Hepatocyte (in vitro differentiated cells): ENCODE data around the gene PLEKHA6. TPM values are rescaled to one million over a fixed set of nuclear protein-coding genes. Genes with fewer than 3 reads are reported as not detected.

Experiments
- DNase-seq: peaks from one replicate; pipeline ENCODE4 v3.0.0-alpha.2; 2016; ENCODE audit warnings: low spot score
- H2AFZ ChIP-seq: fragments of 200-600 bp; sonication (generic); 2 replicates; pipeline ENCODE4 v1.6.0; 2016; ENCODE audit warnings: antibody characterized with exemption, mild to moderate bottlenecking
- H3K27ac ChIP-seq: fragments of 200-600 bp; sonication (generic); 2 replicates; pipeline ENCODE4 v1.5.1; 2016; ENCODE audit warnings: mild to moderate bottlenecking
- H3K27me3 ChIP-seq: fragments of 200-600 bp; sonication (generic); 2 replicates; pipeline ENCODE4 v1.6.1; 2016
- H3K36me3 ChIP-seq: fragments of 200-600 bp; sonication (generic); replicated peaks from 2 replicates; pipeline ENCODE4 v1.5.1; 2016; ENCODE audit warnings: low read depth; ENCODE audit not compliant: insufficient read depth
- H3K4me1 ChIP-seq: fragments of 200-600 bp; sonication (generic); 2 replicates; pipeline ENCODE4 v1.5.1; 2016; ENCODE audit warnings: mild to moderate bottlenecking, moderate library complexity; ENCODE audit not compliant: insufficient read depth
- H3K4me2 ChIP-seq: fragments of 200-600 bp; sonication (generic); 2 replicates; pipeline ENCODE4 v1.6.0; 2016
- H3K4me3 ChIP-seq: fragments of 200-600 bp; sonication (generic); 2 replicates; pipeline ENCODE4 v1.5.1; 2016; ENCODE audit warnings: mild to moderate bottlenecking
- H3K79me2 ChIP-seq: fragments of 200-600 bp; sonication (generic); 2 replicates; pipeline ENCODE4 v1.6.0; 2017; ENCODE audit warnings: mild to moderate bottlenecking
- H3K9me2 ChIP-seq: fragments of 200-600 bp; sonication (generic); replicated peaks from 2 replicates; pipeline ENCODE4 v1.6.0; 2017; ENCODE audit warnings: mild to moderate bottlenecking; ENCODE audit not compliant: insufficient read depth
- H3K9me3 ChIP-seq: fragments of 200-600 bp; sonication (generic); 2 replicates; pipeline ENCODE4 v1.5.1; 2016; ENCODE audit warnings: low read depth, mild to moderate bottlenecking
- H4K20me1 ChIP-seq: fragments of 200-600 bp; sonication (generic); 2 replicates; pipeline ENCODE4 v1.6.0; 2016; ENCODE audit warnings: mild to moderate bottlenecking; ENCODE audit not compliant: insufficient read depth, poor library complexity, severe bottlenecking
- EZH2 ChIP-seq: fragments of 200-600 bp; sonication (generic); IDR thresholded peaks from 2 replicates; pipeline ENCODE4 v1.6.1; 2016; ENCODE audit warnings: antibody characterized with exemption, mild to moderate bottlenecking, borderline replicate concordance
- EZH2phosphoT487 ChIP-seq: fragments of 200-600 bp; sonication (generic); IDR thresholded peaks from one replicate; pipeline ENCODE4 v1.6.1; 2018; ENCODE audit warnings: antibody characterized with exemption, mild to moderate bottlenecking, low read depth, moderate library complexity; ENCODE audit not compliant: unreplicated experiment, severe bottlenecking
- WGBS: methylation state at CpG from one replicate; pipeline ENCODE4 v1.1.6; 2016; ENCODE audit warnings: low lambda C conversion rate; ENCODE audit errors: missing lambda C conversion rate; 5-methylcytosine and 5-hydroxymethylcytosine counted together
- polyA plus RNA-seq: library from polyadenylated mRNA; unstranded; fragments of >200 nt; fragmentation: Nextera tagmentation; extraction: Ambion mirVana; gene quantifications from 2 replicates; pipeline ENCODE4 v1.2.1, GENCODE V29; 2016
- small RNA-seq: library from RNA; depleted of rRNA; stranded (forward); fragments of <200 nt; gene quantifications from one replicate; pipeline ENCODE3, GENCODE V24; 2014
- total RNA-seq: library from RNA; depleted of rRNA; stranded (reverse); fragments of >200 nt; gene quantifications from 2 replicates; pipeline ENCODE4 v1.2.3, GENCODE V29; 2014
- TF ChIP-seq, protein P1 (sequence below): fragments of 200-600 bp; sonication (generic); IDR thresholded peaks from 2 replicates; pipeline ENCODE4 v1.5.1; 2016; ENCODE audit warnings: antibody characterized with exemption, mild to moderate bottlenecking; ENCODE audit not compliant: poor library complexity

The PLEKHA6 gene
- total and polyA plus RNA-seq, 2 experiments from 2014 or later, result 14.3 to 31.5 TPM

DNA sequence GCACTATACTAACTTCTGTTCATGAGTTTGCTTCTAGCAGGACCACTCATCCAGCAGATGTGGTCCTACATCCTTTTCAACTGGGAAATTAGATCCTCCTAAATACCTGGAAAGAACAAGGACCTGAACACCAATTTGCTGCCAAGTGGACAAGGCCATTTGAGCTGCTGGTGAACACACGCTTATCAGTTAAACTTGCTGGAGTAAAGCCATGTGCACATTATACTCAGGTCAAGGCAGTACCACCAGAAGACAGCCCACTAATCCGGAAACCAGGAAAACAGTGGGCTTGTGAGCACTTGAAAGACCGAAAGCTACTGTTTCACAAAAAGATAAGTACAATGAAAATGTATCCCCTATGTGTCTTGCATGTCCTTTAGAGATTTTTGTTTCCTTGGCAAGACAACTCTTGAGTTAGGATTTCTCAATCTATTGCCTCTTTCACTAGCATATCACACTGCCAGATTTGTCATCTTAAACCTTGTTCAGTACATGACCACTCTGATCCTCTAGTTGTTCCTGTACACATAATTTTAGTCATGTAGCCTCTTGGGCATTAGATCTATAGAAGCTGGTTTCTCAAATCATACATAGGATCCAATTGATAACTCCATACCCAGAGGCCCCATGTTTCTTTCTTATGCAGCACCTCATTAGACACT, 189.1 kb downstream of the PLEKHA6 start:
- Histone ChIP-seq H4K20me1 (no peaks in the 10 kb centered on the region), H3K27ac (no peak overlapping the region), H3K79me2 (no peaks in the 10 kb centered on the region), H3K4me3 (no peak overlapping the region), H3K36me3 (no peaks in the 10 kb centered on the region), H3K4me1 (peaks cover 3% of the 10 kb centered on the region), H2AFZ (no peak overlapping the region), H3K9me3 (no peaks in the 10 kb centered on the region), H3K9me2 (no peaks in the 10 kb centered on the region), H3K4me2 (no peak overlapping the region), H3K27me3 (peaks cover 4% of the 10 kb centered on the region)
- TF ChIP-seq EZH2phosphoT487 (no peak), EZH2 (no peak)
- TF ChIP-seq, protein P1, sequence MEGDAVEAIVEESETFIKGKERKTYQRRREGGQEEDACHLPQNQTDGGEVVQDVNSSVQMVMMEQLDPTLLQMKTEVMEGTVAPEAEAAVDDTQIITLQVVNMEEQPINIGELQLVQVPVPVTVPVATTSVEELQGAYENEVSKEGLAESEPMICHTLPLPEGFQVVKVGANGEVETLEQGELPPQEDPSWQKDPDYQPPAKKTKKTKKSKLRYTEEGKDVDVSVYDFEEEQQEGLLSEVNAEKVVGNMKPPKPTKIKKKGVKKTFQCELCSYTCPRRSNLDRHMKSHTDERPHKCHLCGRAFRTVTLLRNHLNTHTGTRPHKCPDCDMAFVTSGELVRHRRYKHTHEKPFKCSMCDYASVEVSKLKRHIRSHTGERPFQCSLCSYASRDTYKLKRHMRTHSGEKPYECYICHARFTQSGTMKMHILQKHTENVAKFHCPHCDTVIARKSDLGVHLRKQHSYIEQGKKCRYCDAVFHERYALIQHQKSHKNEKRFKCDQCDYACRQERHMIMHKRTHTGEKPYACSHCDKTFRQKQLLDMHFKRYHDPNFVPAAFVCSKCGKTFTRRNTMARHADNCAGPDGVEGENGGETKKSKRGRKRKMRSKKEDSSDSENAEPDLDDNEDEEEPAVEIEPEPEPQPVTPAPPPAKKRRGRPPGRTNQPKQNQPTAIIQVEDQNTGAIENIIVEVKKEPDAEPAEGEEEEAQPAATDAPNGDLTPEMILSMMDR, result no peak
- DNase-seq, result no peak
- 86% methylated on average over 3 of the region's 3 CpGs for WGBS

DNA sequence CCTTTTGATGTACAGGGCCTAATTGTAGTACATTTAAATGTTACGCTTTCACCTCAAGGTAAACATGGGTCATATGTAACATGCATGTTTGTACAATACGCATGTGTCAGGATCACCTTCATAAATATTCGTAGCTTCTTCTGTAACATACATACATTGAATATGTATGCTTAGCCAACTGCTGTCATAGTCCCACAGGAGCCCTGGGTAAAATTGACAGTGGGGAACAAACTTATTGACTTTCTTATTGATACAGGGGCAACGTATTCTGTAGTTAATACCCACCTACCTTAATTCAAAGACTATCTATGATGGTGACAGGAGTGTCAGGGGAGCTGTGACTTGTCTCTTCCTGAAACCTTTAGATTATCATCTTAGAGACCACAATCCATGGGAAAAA, 189.9 kb downstream of the PLEKHA6 start:
- Histone ChIP-seq H3K4me2 (no peak overlapping the region), H3K9me3 (no peaks in the 10 kb centered on the region), H4K20me1 (no peaks in the 10 kb centered on the region), H3K36me3 (no peaks in the 10 kb centered on the region), H3K27me3 (peaks cover 2% of the 10 kb centered on the region), H2AFZ (no peak overlapping the region), H3K4me1 (peaks cover 3% of the 10 kb centered on the region), H3K27ac (no peak overlapping the region), H3K9me2 (no peaks in the 10 kb centered on the region), H3K4me3 (no peak overlapping the region), H3K79me2 (no peaks in the 10 kb centered on the region)
- DNase-seq, result no peak
- no peak for TF ChIP-seq EZH2
- 86% methylated on average over 4 of the region's 4 CpGs for WGBS

Small RNA genes lying within 50 kb of the gene (small RNA-seq; reads per million reads assigned to genes)
- gene AL606489.2, result not detected

Other genes with a start within 250 kb of the PLEKHA6 start
- gene ETNK2, start 207.9 kb downstream of the PLEKHA6 start, total RNA-seq, result 51.1 and 59.4 TPM in 2 replicates
- 50.7 and 71.9 TPM in 2 replicates for gene ETNK2, start 207.9 kb downstream of the PLEKHA6 start, polyA plus RNA-seq
- 15.4 and 16.2 TPM in 2 replicates for gene REN, start 193.6 kb downstream of the PLEKHA6 start, total RNA-seq
- gene REN, start 193.6 kb downstream of the PLEKHA6 start, polyA plus RNA-seq, result 18.4 and 39.7 TPM in 2 replicates
- gene KISS1, start 163.4 kb downstream of the PLEKHA6 start, total RNA-seq, result 2.2 and 12.9 TPM in 2 replicates
- 2.0 TPM in 2 replicates for gene KISS1, start 163.4 kb downstream of the PLEKHA6 start, polyA plus RNA-seq
- 13.6 and 26.6 TPM in 2 replicates for gene GOLT1A, start 145.9 kb downstream of the PLEKHA6 start, total RNA-seq
- gene GOLT1A, start 145.9 kb downstream of the PLEKHA6 start, polyA plus RNA-seq, result 34.7 and 36.0 TPM in 2 replicates
- 66.9 and 77.0 TPM in 2 replicates for gene PPP1R15B, start 51.9 kb upstream of the PLEKHA6 start, total RNA-seq
- gene PPP1R15B, start 51.9 kb upstream of the PLEKHA6 start, polyA plus RNA-seq, result 31.2 and 34.0 TPM in 2 replicates
- 19.7 and 26.0 TPM in 2 replicates for gene PIK3C2B, start 134.9 kb upstream of the PLEKHA6 start, total RNA-seq
- gene PIK3C2B, start 134.9 kb upstream of the PLEKHA6 start, polyA plus RNA-seq, result 15.5 and 18.8 TPM in 2 replicates
- gene MDM4, start 156.5 kb upstream of the PLEKHA6 start, total RNA-seq, result 42.3 and 47.8 TPM in 2 replicates
- gene MDM4, start 156.5 kb upstream of the PLEKHA6 start, polyA plus RNA-seq, result 15.4 and 22.5 TPM in 2 replicates